Gastroesophageal sphincter (tissue), 4 donors: ENCODE measurements around the gene CEP164. TPM values are rescaled to one million over a fixed set of nuclear protein-coding genes. Genes with fewer than 3 reads are reported as not detected.
"Not testable (repeated sequence)": the region's sequence is repeated elsewhere in the genome, so short reads cannot be mapped to it uniquely, and the experiment has no call there.

Source experiments
- ATAC-seq: fragments of 150-250 bp; one replicate; pipeline ENCODE4 v1.9.1; 2016; ENCODE audit warnings: mild to moderate bottlenecking, moderate library complexity
- H3K27ac ChIP-seq, 4 donors: fragments of 200-600 bp; sonication (generic) in 3 of 4; 1 replicate in 3 of 4; 2 replicates in 1 of 4; pipeline ENCODE4 v1.5.1; 2016 to 2019
- H3K27me3 ChIP-seq: fragments of 200-600 bp; sonication (generic); one replicate; pipeline ENCODE4 v1.5.1; 2019
- H3K36me3 ChIP-seq, 2 donors: fragments of 200-600 bp; sonication (generic); one replicate each; pipeline ENCODE4 v1.5.1; 2019; ENCODE audit warnings: control low read depth in 1 of 2
- H3K4me1 ChIP-seq, 3 donors: fragments of 200-600 bp; sonication (generic); 1 replicate in 2 of 3; 2 replicates in 1 of 3; pipeline ENCODE4 v1.5.1; 2016 to 2019; ENCODE audit warnings: control low read depth in 2 of 3
- H3K4me3 ChIP-seq, 2 donors: fragments of 200-600 bp; sonication (generic); one replicate each; pipeline ENCODE4 v1.5.1; 2019; ENCODE audit warnings: mild to moderate bottlenecking in 1 of 2, moderate library complexity in 1 of 2
- H3K9me3 ChIP-seq, 3 donors: fragments of 200-600 bp; sonication (generic); one replicate each; pipeline ENCODE4 v1.5.1; 2017 to 2019; ENCODE audit warnings: control low read depth in 2 of 3
- CTCF ChIP-seq, 4 experiments: fragments of 200-600 bp in 2 of 4; fragments of 450-650 bp in 2 of 4; sonication (generic) in 1 of 4; IDR thresholded peaks; one replicate each; pipeline ENCODE4 v1.5.1; 2017 to 2019; ENCODE audit warnings: antibody characterized with exemption in 4 of 4, mild to moderate bottlenecking in 2 of 4, moderate library complexity in 2 of 4
- EP300 ChIP-seq: sonication (generic); formaldehyde crosslinking; IDR thresholded peaks from one replicate; pipeline ENCODE4 v1.6.1; 2017; ENCODE audit warnings: antibody characterized with exemption, mild to moderate bottlenecking
- POLR2A ChIP-seq, 2 donors: fragments of 450-650 bp; IDR thresholded peaks; one replicate each; pipeline ENCODE4 v1.6.1; 2017; ENCODE audit warnings: antibody characterized with exemption in 2 of 2, mild to moderate bottlenecking in 2 of 2, moderate library complexity in 1 of 2
- POLR2AphosphoS5 ChIP-seq: sonication (generic); formaldehyde crosslinking; IDR thresholded peaks from one replicate; pipeline ENCODE4 v1.6.1; 2017; ENCODE audit warnings: antibody characterized with exemption
- WGBS, 2 donors: methylation state at CpG; one replicate each; pipeline ENCODE4 v1.1.5; 2018; ENCODE audit warnings: low coverage in 1 of 2; 5-methylcytosine and 5-hydroxymethylcytosine counted together
- total RNA-seq, 4 donors: library from RNA; depleted of rRNA; stranded (reverse); fragments of >200 nt; gene quantifications; one replicate each; pipeline ENCODE4 v1.1.0, GENCODE V29; 2016

Gene CEP164
- total RNA-seq, 4 donors from 2014 or later = 22.3 to 26.3 (median 25.0) TPM

GRCh38 chr11:117453886-117454563 is 126.4 kb downstream of the CEP164 start:
- Histone ChIP-seq H3K27me3 (no peaks in the 10 kb centered on the region), H3K9me3 (peaks cover 0 to 28% (median 0%) of the 10 kb centered on the region in 3 donors), H3K27ac (no peak overlapping the region), H3K4me1 (no peaks in the 10 kb centered on the region), H3K36me3 (peaks cover 0 to 6% of the 10 kb centered on the region in 2 donors), H3K4me3 (no peak overlapping the region)
- no peak for ATAC-seq
- WGBS, 2 donors = 93 to 100% methylated on average over 3 to 6 of the region's 6 CpGs
- TF ChIP-seq CTCF (IDR thresholded peaks at IDR 0.05) = no peak
- no peak for TF ChIP-seq EP300
- no peak for TF ChIP-seq POLR2A (IDR thresholded peaks at IDR 0.05)
- no peak for TF ChIP-seq POLR2AphosphoS5

GRCh38 chr11:117454564-117454917 is 126.9 kb downstream of the CEP164 start:
- WGBS, 2 donors = 100% methylated on average over 1 of the region's 1 CpG; no CpG with 5 or more reads in 1 of the 2 donors
- TF ChIP-seq POLR2A (IDR thresholded peaks at IDR 0.05) (no peak), EP300 (no peak), CTCF (IDR thresholded peaks at IDR 0.05) (no peak), POLR2AphosphoS5 (no peak)
- Histone ChIP-seq H3K4me3 (no peak overlapping the region), H3K27ac (no peak overlapping the region), H3K4me1 (no peaks in the 10 kb centered on the region), H3K27me3 (no peaks in the 10 kb centered on the region), H3K9me3 (peaks cover 0 to 28% (median 0%) of the 10 kb centered on the region in 3 donors), H3K36me3 (peaks cover 0 to 6% of the 10 kb centered on the region in 2 donors)
- ATAC-seq = no peak

- Histone ChIP-seq H3K4me1 (no peaks in the 10 kb centered on the region), H3K4me3 (no peak overlapping the region), H3K27me3 (no peaks in the 10 kb centered on the region), H3K36me3 (peaks cover 0 to 6% of the 10 kb centered on the region in 2 donors), H3K9me3 (peaks cover 0 to 28% (median 0%) of the 10 kb centered on the region in 3 donors), H3K27ac (no peak overlapping the region)
- ATAC-seq = no peak
- TF ChIP-seq POLR2AphosphoS5 = no peak
- no peak for TF ChIP-seq CTCF (IDR thresholded peaks at IDR 0.05)
- TF ChIP-seq POLR2A (IDR thresholded peaks at IDR 0.05) = no peak
- WGBS, 2 donors = 80 to 86% methylated on average over 6 of the region's 7 CpGs
Measured at GRCh38 chr11:117456027-117456720, 128.5 kb downstream of the CEP164 start.

- not testable (repeated sequence) for H3K4me3 ChIP-seq, H3K36me3 ChIP-seq, ATAC-seq, H3K27ac ChIP-seq, H3K27me3 ChIP-seq, H3K4me1 ChIP-seq
- H3K9me3 ChIP-seq = peaks cover 0 to 28% (median 0%) of the 10 kb centered on the region in 3 donors
- WGBS, 2 donors = 93% methylated on average over 5 of the region's 8 CpGs; no CpG with 5 or more reads in 1 of the 2 donors
Measured at GRCh38 chr11:117456721-117457029, 129.0 kb downstream of the CEP164 start.

GRCh38 chr11:117457031-117457785 is 129.6 kb downstream of the CEP164 start:
- Histone ChIP-seq H3K27me3 (peaks cover 9% of the 10 kb centered on the region), H3K4me3 (no peak overlapping the region), H3K4me1 (no peaks in the 10 kb centered on the region), H3K36me3 (peaks cover 0 to 6% of the 10 kb centered on the region in 2 donors), H3K27ac (no peak overlapping the region), H3K9me3 (peaks cover 0 to 28% (median 0%) of the 10 kb centered on the region in 3 donors)
- WGBS, 2 donors = 69% methylated on average over 6 of the region's 15 CpGs; no CpG with 5 or more reads in 1 of the 2 donors
- ATAC-seq = no peak
- no peak for TF ChIP-seq POLR2AphosphoS5
- no peak for TF ChIP-seq EP300
- TF ChIP-seq CTCF (IDR thresholded peaks at IDR 0.05) = no peak
- TF ChIP-seq POLR2A (IDR thresholded peaks at IDR 0.05) = no peak
